Neural cell (in vitro differentiated cells): ENCODE data around the gene KBTBD8. TPM values are rescaled to one million over a fixed set of nuclear protein-coding genes. Genes with fewer than 3 reads are reported as not detected.

Experiments
- H2AFZ ChIP-seq: fragments of 200-600, 300-800 bp; sonication (generic), shearing (Covaris generic); 2 replicates; pipeline ENCODE4 v1.6.0; 2014; ENCODE audit warnings: low read depth, mild to moderate bottlenecking, antibody characterized with exemption, low read length, moderate library complexity
- H3F3A ChIP-seq: fragments of 200-600 bp; shearing (Covaris generic); 2 replicates; pipeline ENCODE4 v1.6.1; 2016; ENCODE audit warnings: mild to moderate bottlenecking, moderate library complexity, mixed read lengths, antibody characterized with exemption, low read length; ENCODE audit not compliant: insufficient read depth, poor library complexity, severe bottlenecking
- H3K27ac ChIP-seq: fragments of 200-600, 300-800 bp; sonication (generic), shearing (Covaris generic); 2 replicates; pipeline ENCODE4 v1.5.1; 2014; ENCODE audit warnings: mild to moderate bottlenecking, low read length, moderate library complexity
- H3K27me3 ChIP-seq: fragments of 300-800, 200-600 bp; sonication (generic), shearing (Covaris generic); 2 replicates; pipeline ENCODE4 v1.6.0; 2014; ENCODE audit warnings: mild to moderate bottlenecking, low read depth, low read length, moderate library complexity; ENCODE audit not compliant: insufficient read depth
- H3K36me3 ChIP-seq: fragments of 300-800, 200-600 bp; sonication (generic), shearing (Covaris generic); 2 replicates; pipeline ENCODE4 v1.5.1; 2014; ENCODE audit warnings: mild to moderate bottlenecking, antibody characterized with exemption, low read length, moderate library complexity; ENCODE audit not compliant: insufficient read depth
- H3K4me2 ChIP-seq: fragments of 300-800, 200-600 bp; sonication (generic), shearing (Covaris generic); 2 replicates; pipeline ENCODE4 v1.6.0; 2014; ENCODE audit warnings: mild to moderate bottlenecking, low read length
- H3K4me3 ChIP-seq: fragments of 300-800, 200-600 bp; sonication (generic), shearing (Covaris generic); 2 replicates; pipeline ENCODE4 v1.5.1; 2014; ENCODE audit warnings: mild to moderate bottlenecking, low read length, moderate library complexity
- H3K79me2 ChIP-seq: fragments of 200-600 bp; shearing (Covaris generic); replicated peaks from 2 replicates; pipeline ENCODE4 v1.6.0; 2014; ENCODE audit warnings: mild to moderate bottlenecking, low read length, moderate library complexity; ENCODE audit not compliant: insufficient read depth
- H3K9ac ChIP-seq: fragments of 300-800, 200-600 bp; sonication (generic), shearing (Covaris generic); 2 replicates; pipeline ENCODE4 v1.6.1; 2016; ENCODE audit warnings: mild to moderate bottlenecking, low read length, mixed read lengths
- H3K9me2 ChIP-seq: fragments of 200-600 bp; shearing (Covaris generic); 2 replicates; pipeline ENCODE4 v1.6.1; 2016; ENCODE audit warnings: mild to moderate bottlenecking, low read length, mixed read lengths; ENCODE audit not compliant: insufficient read depth
- H3K9me3 ChIP-seq: fragments of 200-600, 300-800 bp; sonication (generic), shearing (Covaris generic); 2 replicates; pipeline ENCODE4 v1.6.1; 2016; ENCODE audit warnings: mild to moderate bottlenecking, mixed run types, low read length, moderate library complexity, mixed read lengths
- H4K20me1 ChIP-seq: fragments of 200-600 bp; shearing (Covaris generic); 2 replicates; pipeline ENCODE4 v1.6.1; 2016; ENCODE audit warnings: mild to moderate bottlenecking, mixed run types; ENCODE audit not compliant: insufficient read depth
- CTCF ChIP-seq: fragments of 450-650 bp; IDR thresholded peaks from 2 replicates; pipeline ENCODE4 v1.5.1; 2014; ENCODE audit warnings: antibody characterized with exemption, mild to moderate bottlenecking, moderate library complexity; ENCODE audit not compliant: poor library complexity, severe bottlenecking
- EP300 ChIP-seq: fragments of 450-650 bp; conservative IDR thresholded peaks from 2 replicates; pipeline ENCODE4 v1.6.1; 2014; ENCODE audit warnings: antibody characterized with exemption, mild to moderate bottlenecking, moderate library complexity; ENCODE audit not compliant: poor library complexity, severe bottlenecking
- EZH2 ChIP-seq: fragments of 200-600, 300-800 bp; shearing (Covaris generic), sonication (generic); IDR thresholded peaks from 2 replicates; pipeline ENCODE4 v1.6.1; 2014; ENCODE audit warnings: antibody characterized with exemption, low read length, borderline replicate concordance, mild to moderate bottlenecking; ENCODE audit not compliant: insufficient read depth, poor library complexity, severe bottlenecking
- MXI1 ChIP-seq: fragments of 450-650 bp; conservative IDR thresholded peaks from 2 replicates; pipeline ENCODE4 v1.6.1; 2014; ENCODE audit warnings: antibody characterized with exemption, mild to moderate bottlenecking; ENCODE audit not compliant: poor library complexity, severe bottlenecking
- POLR2AphosphoS5 ChIP-seq: IDR thresholded peaks from 2 replicates; pipeline ENCODE4 v1.6.1; 2012
- RAD21 ChIP-seq: fragments of 450-650 bp; conservative IDR thresholded peaks from 2 replicates; pipeline ENCODE4 v1.6.1; 2014; ENCODE audit warnings: antibody characterized with exemption, mild to moderate bottlenecking, moderate library complexity
- REST ChIP-seq: IDR thresholded peaks from 2 replicates; pipeline ENCODE4 v1.6.1; 2012; ENCODE audit warnings: borderline replicate concordance
- SMC3 ChIP-seq: fragments of 450-650 bp; conservative IDR thresholded peaks from 2 replicates; pipeline ENCODE4 v1.6.1; 2014; ENCODE audit warnings: antibody characterized with exemption, mild to moderate bottlenecking, moderate library complexity; ENCODE audit not compliant: poor library complexity
- TAF1 ChIP-seq: IDR thresholded peaks from 2 replicates; pipeline ENCODE4 v1.6.1; 2012; ENCODE audit warnings: low read depth
- polyA plus RNA-seq: library from polyadenylated mRNA; depleted of rRNA; stranded (reverse); fragments of >200 nt; gene quantifications from 2 replicates; pipeline ENCODE4 v1.2.3, GENCODE V29; 2014

Gene KBTBD8
- polyA plus RNA-seq, 1 donor from 2014 or later = 4.7 TPM

- no peak overlapping the region for H2AFZ ChIP-seq
- H3K27ac ChIP-seq = no peak overlapping the region
- no peaks in the 10 kb centered on the region for H4K20me1 ChIP-seq
- no peak for TF ChIP-seq SMC3
- no peak for TF ChIP-seq TAF1
- no peak for TF ChIP-seq REST
- TF ChIP-seq EZH2 = no peak
- no peak for TF ChIP-seq MXI1
- TF ChIP-seq EP300 = no peak
- no peak for TF ChIP-seq CTCF
- TF ChIP-seq RAD21 = no peak
- no peak for TF ChIP-seq POLR2AphosphoS5
- no peak overlapping the region for H3K4me2 ChIP-seq
- no peaks in the 10 kb centered on the region for H3K27me3 ChIP-seq
- no peaks in the 10 kb centered on the region for H3K36me3 ChIP-seq
- no peak overlapping the region for H3K9ac ChIP-seq
- H3K4me3 ChIP-seq = no peak overlapping the region
- no peaks in the 10 kb centered on the region for H3K9me2 ChIP-seq
- H3K9me3 ChIP-seq = no peaks in the 10 kb centered on the region
- H3K79me2 ChIP-seq = no peaks in the 10 kb centered on the region
- H3F3A ChIP-seq = no peaks in the 10 kb centered on the region
These were observed 50.1 kb downstream of the KBTBD8 start for GRCh38 chr3:67048067-67048714.

GRCh38 chr3:67048715-67049074, 50.6 kb downstream of the KBTBD8 start:
- H3F3A ChIP-seq = no peaks in the 10 kb centered on the region
- no peaks in the 10 kb centered on the region for H3K79me2 ChIP-seq
- no peaks in the 10 kb centered on the region for H4K20me1 ChIP-seq
- no peak overlapping the region for H3K4me3 ChIP-seq
- H3K27me3 ChIP-seq = no peaks in the 10 kb centered on the region
- H3K9me2 ChIP-seq = no peaks in the 10 kb centered on the region
- no peak overlapping the region for H3K4me2 ChIP-seq
- no peak for TF ChIP-seq EZH2
- no peak for TF ChIP-seq TAF1
- TF ChIP-seq MXI1 = no peak
- no peak overlapping the region for H3K27ac ChIP-seq
- no peaks in the 10 kb centered on the region for H3K36me3 ChIP-seq
- H3K9ac ChIP-seq = no peak overlapping the region
- H2AFZ ChIP-seq = no peak overlapping the region
- H3K9me3 ChIP-seq = no peaks in the 10 kb centered on the region
